AG09309 (cell line): ENCODE results near the gene TMEM74B.

Experiments
- DNase-seq: peaks from one replicate; pipeline ENCODE4 v3.0.0-alpha.2; 2010; ENCODE audit warnings: low read depth
- H3K4me3 ChIP-seq: 2 replicates; pipeline ENCODE4 v1.5.1; 2011; ENCODE audit warnings: mild to moderate bottlenecking, low read depth, low read length, moderate library complexity; ENCODE audit not compliant: control insufficient read depth
- TF ChIP-seq, protein P1 (sequence below): IDR thresholded peaks from 2 replicates; pipeline ENCODE4 v1.5.1; 2011; ENCODE audit warnings: mild to moderate bottlenecking, low read depth, low read length, inconsistent platforms; ENCODE audit not compliant: insufficient read depth, control insufficient read depth; ENCODE audit errors: missing control alignments

Gene TMEM74B

DNA sequence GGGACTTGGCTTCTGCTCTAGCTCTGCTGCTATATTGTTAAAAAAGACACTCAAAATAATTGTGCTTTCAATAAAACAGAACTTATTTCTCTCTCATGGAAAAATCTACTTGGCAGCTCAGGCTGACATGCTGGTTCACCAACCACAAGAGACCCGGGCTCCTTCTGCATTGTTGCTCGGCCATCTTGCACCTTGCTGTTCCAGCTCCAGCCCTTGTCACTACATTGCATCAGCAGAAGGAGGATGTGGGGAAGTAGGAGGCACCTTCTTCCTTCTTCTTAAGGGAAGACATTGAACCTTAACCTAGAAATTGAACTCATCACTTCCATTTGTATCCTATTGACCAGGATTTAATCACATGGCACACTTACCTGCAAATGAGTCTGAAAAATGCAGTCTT lies 11.9 kb upstream of the TMEM74B start:
- H3K4me3 ChIP-seq: no peak overlapping the region
- TF ChIP-seq, protein P1, sequence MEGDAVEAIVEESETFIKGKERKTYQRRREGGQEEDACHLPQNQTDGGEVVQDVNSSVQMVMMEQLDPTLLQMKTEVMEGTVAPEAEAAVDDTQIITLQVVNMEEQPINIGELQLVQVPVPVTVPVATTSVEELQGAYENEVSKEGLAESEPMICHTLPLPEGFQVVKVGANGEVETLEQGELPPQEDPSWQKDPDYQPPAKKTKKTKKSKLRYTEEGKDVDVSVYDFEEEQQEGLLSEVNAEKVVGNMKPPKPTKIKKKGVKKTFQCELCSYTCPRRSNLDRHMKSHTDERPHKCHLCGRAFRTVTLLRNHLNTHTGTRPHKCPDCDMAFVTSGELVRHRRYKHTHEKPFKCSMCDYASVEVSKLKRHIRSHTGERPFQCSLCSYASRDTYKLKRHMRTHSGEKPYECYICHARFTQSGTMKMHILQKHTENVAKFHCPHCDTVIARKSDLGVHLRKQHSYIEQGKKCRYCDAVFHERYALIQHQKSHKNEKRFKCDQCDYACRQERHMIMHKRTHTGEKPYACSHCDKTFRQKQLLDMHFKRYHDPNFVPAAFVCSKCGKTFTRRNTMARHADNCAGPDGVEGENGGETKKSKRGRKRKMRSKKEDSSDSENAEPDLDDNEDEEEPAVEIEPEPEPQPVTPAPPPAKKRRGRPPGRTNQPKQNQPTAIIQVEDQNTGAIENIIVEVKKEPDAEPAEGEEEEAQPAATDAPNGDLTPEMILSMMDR: no peak
- no peak for DNase-seq

DNA sequence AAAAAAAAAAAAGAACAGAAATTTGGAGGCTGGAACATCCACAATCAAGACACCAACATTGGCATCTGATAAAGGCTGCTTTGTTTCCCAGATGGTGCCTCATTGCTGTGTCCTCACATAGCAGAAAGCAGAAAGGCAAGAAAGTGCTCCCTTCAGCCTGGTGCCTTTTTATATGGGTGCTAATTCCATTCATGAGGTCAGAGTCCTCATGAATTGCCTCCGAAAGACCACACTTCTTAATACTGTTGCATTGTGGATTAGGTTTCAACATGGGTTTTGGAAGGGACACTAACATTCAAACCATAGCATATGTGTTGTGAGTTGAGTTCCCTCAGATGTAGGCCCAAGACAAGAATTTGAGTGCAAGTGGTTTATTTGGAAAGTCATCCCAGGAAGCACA lies 10.4 kb upstream of the TMEM74B start:
- DNase-seq: no peak
- H3K4me3 ChIP-seq: no peak overlapping the region
- TF ChIP-seq, protein P1: no peak

DNA sequence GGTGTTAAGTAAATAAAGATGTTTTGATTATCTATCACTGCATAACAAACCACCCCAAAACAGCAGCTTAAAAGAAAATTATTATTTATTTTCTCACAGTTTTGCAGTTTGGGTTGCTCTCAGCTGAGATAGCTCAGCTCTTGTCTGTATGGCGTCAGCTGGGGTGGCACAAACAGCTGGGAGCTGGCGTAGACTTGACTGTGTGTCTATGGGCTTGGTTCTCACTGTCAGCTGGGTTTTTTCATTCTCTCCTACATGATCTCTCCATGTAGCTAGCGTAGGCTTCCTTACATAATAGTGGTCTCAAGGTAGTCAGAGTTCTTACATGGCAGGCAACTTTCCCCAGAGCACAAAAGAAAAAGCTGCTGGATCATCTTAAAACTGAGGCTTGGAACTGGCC lies 6.5 kb upstream of the TMEM74B start:
- H3K4me3 ChIP-seq: no peak overlapping the region
- TF ChIP-seq, protein P1: no peak
- DNase-seq: no peak

- TF ChIP-seq, protein P1: no peak
Observed at GRCh38 chr20:1190847-1191246, 6.1 kb upstream of the TMEM74B start.

GRCh38 chr20:1189827-1190226 lies 5.0 kb upstream of the TMEM74B start:
- no peak for DNase-seq
- TF ChIP-seq, protein P1: no peak
- H3K4me3 ChIP-seq: no peak overlapping the region

More at GRCh38 chr20:1190847-1191246, 6.1 kb upstream of the TMEM74B start:
- no peak for DNase-seq
- no peak overlapping the region for H3K4me3 ChIP-seq

DNA sequence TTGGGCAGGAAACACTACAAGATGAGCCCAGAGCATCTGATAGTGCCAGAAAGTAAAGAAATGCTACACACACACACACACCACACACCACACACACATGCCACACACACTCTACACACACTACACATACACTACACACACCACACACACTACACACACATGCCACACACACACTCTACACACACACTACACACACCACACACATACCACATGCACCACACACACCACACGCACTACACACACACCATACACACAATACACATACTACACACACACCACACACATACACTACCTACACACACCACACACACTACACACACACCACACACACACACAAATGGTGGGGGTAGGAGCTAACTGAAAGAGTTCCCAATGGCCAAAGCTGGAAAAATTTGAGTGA lies 3.6 kb upstream of the TMEM74B start:
- TF ChIP-seq, protein P1: no peak
- no peak overlapping the region for H3K4me3 ChIP-seq
- DNase-seq: no peak

- no peak for DNase-seq
- TF ChIP-seq, protein P1: no peak
- H3K4me3 ChIP-seq: no peak overlapping the region
Observed at GRCh38 chr20:1187605-1188171, 2.9 kb upstream of the TMEM74B start.
